Activated CD8-positive, alpha-beta T cell treated with anti-CD3 and anti-CD28 coated beads for 36 hours (primary cell): ENCODE results near the gene MAN2A1. TPM values are rescaled to one million over a fixed set of nuclear protein-coding genes. Genes with fewer than 3 reads are reported as not detected.

Source experiments
- ATAC-seq: fragments of 200-7000 bp; cut with Tn5 transposase; one replicate; pipeline ENCODE4 v1.10.0; 2021; ENCODE audit warnings: mild to moderate bottlenecking, moderate library complexity
- CTCF ChIA-PET: fragments of 350-600 bp; sonication (Branson Sonifier 250); formaldehyde crosslinking; loops from one replicate; lab custom pipeline; 2021; ENCODE audit warnings: antibody characterized with exemption; lab: Charles Lee
- POLR2A ChIA-PET: fragments of 350-600 bp; sonication (Branson Sonifier 250); formaldehyde crosslinking; loops from one replicate; lab custom pipeline; 2021; ENCODE audit warnings: antibody characterized with exemption; lab: Charles Lee
- DNase-seq: peaks from one replicate; pipeline ENCODE4 v3.0.0-alpha.2; 2020
- H3K27ac Mint-ChIP-seq: one replicate; pipeline ENCODE4 v1.8.0; 2021; ENCODE audit warnings: mild to moderate bottlenecking, mixed read lengths
- H3K27me3 Mint-ChIP-seq: one replicate; pipeline ENCODE4 v1.8.0; 2021; ENCODE audit warnings: mixed read lengths
- H3K36me3 Mint-ChIP-seq: one replicate; pipeline ENCODE4 v1.8.0; 2021; ENCODE audit warnings: low read depth, mixed read lengths
- H3K4me1 Mint-ChIP-seq: one replicate; pipeline ENCODE4 v1.8.0; 2021; ENCODE audit warnings: low read depth, mixed read lengths
- H3K4me3 Mint-ChIP-seq: one replicate; pipeline ENCODE4 v1.8.0; 2021; ENCODE audit warnings: mild to moderate bottlenecking, moderate library complexity, mixed read lengths
- H3K9me3 Mint-ChIP-seq: one replicate; pipeline ENCODE4 v1.8.0; 2021; ENCODE audit warnings: mixed read lengths
- CTCF ChIP-seq: fragments of 200-600 bp; IDR thresholded peaks from one replicate; pipeline ENCODE4 v1.8.0; 2022; ENCODE audit warnings: antibody characterized with exemption, mild to moderate bottlenecking
- intact Hi-C: fragments of 100-400 bp; cut with micrococcal nuclease; formaldehyde crosslinking; loops from one replicate; pipeline ENCODE4 v1.10.0; 2022
- total RNA-seq, 2 experiments: library from RNA; stranded (reverse); gene quantifications; one replicate each; pipeline ENCODE4 v1.2.3, GENCODE V29; 2021

MAN2A1 gene
- total RNA-seq, 2 experiments from 2014 or later: 29.9 to 30.6 TPM

- CTCF ChIA-PET: no interaction called here
- TF ChIP-seq CTCF: no peak
- H3K27ac Mint-ChIP-seq: no peak overlapping the region
Measured at GRCh38 chr5:109910874-109911273, 221.1 kb downstream of the MAN2A1 start.

GRCh38 chr5:109911731-109912130 lies 222.0 kb downstream of the MAN2A1 start:
- H3K36me3 Mint-ChIP-seq: no peaks in the 10 kb centered on the region
- ChIA-PET CTCF (no interaction called here), POLR2A (no interaction called here)
- H3K9me3 Mint-ChIP-seq: no peaks in the 10 kb centered on the region
- no peaks in the 10 kb centered on the region for H3K27me3 Mint-ChIP-seq
- DNase-seq (no peak), ATAC-seq (no peak)
- H3K27ac Mint-ChIP-seq: no peak overlapping the region
- peaks cover 15% of the 10 kb centered on the region for H3K4me1 Mint-ChIP-seq
- no peak overlapping the region for H3K4me3 Mint-ChIP-seq
- no peak for TF ChIP-seq CTCF
- intact Hi-C loops: no loop called here

More at GRCh38 chr5:109910874-109911273, 221.1 kb downstream of the MAN2A1 start:
- Mint-ChIP-seq H3K4me3 (no peak overlapping the region), H3K9me3 (no peaks in the 10 kb centered on the region), H3K36me3 (no peaks in the 10 kb centered on the region), H3K4me1 (peaks cover 15% of the 10 kb centered on the region), H3K27me3 (no peaks in the 10 kb centered on the region)
- intact Hi-C loops: no loop called here
- ATAC-seq (no peak), DNase-seq (no peak)
- POLR2A ChIA-PET: no interaction called here

- ATAC-seq (no peak), DNase-seq (no peak)
- Mint-ChIP-seq H3K27ac (no peak overlapping the region), H3K9me3 (peaks cover 2% of the 10 kb centered on the region), H3K4me1 (peaks cover 12% of the 10 kb centered on the region), H3K4me3 (no peak overlapping the region), H3K27me3 (no peaks in the 10 kb centered on the region), H3K36me3 (no peaks in the 10 kb centered on the region)
- no peak for TF ChIP-seq CTCF
- ChIA-PET CTCF (no interaction called here), POLR2A (interaction anchor here (0.6 to 1.0 kb wide), 2 partner anchors 11 to 45 kb away, joined by 3 read pairs; no protein-coding TSS in a partner anchor)
- intact Hi-C loops: no loop called here
Measured at GRCh38 chr5:109914906-109915305, 225.2 kb downstream of the MAN2A1 start.

DNA sequence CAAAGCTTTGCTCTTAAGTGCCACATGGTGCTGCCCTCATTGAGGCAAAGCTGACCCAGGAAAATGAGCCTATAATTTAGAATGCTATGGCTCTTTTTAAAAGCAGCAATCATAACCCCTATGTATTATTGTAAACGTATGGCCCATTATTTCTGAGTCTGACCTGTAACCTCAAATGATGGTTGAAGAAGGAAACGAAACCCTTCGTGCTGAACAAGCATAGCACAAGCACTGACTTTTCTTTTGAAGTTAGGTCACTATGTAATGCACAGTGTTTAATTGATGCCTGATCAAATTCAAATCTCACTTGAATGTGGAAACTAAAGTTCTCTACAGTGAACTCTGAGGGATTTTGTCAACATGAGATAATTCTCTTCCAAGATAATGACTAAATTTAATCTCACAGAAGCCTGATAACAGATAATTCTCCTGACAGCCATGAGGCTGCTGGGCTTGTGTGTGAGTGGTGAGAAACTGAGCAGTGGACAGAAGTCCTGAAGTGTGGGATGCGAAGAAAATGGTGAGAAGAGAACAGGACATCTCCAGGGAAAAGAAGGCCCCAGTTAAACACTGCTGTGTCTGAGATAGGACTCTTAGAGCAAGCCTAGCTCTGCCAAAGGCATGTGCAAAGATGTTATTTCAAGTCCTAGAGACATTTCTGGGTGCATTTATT lies 226.9 kb downstream of the MAN2A1 start:
- intact Hi-C loops: no loop called here
- peaks cover 2% of the 10 kb centered on the region for H3K9me3 Mint-ChIP-seq
- no peaks in the 10 kb centered on the region for H3K27me3 Mint-ChIP-seq
- ChIA-PET POLR2A (no interaction called here), CTCF (no interaction called here)
- no peak for TF ChIP-seq CTCF
- H3K27ac Mint-ChIP-seq: no peak overlapping the region
- no peaks in the 10 kb centered on the region for H3K36me3 Mint-ChIP-seq
- no peak overlapping the region for H3K4me3 Mint-ChIP-seq
- ATAC-seq: no peak
- peaks cover 24% of the 10 kb centered on the region for H3K4me1 Mint-ChIP-seq
- no peak for DNase-seq
